Activated CD4-positive, CD25-positive, alpha-beta regulatory T cell treated with anti-CD3 and anti-CD28 coated beads, Interleukin-2, amount 50 U/mL, for 72 hours (primary cell): Measurements from ENCODE around the gene GPRC5B.

Experiments used
- DNase-seq: peaks from one replicate; pipeline ENCODE4 v3.0.0; 2021

Gene GPRC5B

GRCh38 chr16:19842426-19843157, 42.1 kb downstream of the GPRC5B start:
- DNase-seq: no peak

- no peak for DNase-seq
Observed at GRCh38 chr16:19841184-19841583, 43.5 kb downstream of the GPRC5B start.

GRCh38 chr16:19840524-19841110, 44.0 kb downstream of the GPRC5B start:
- no peak for DNase-seq

- no peak for DNase-seq
Observed at GRCh38 chr16:19837984-19838707, 46.5 kb downstream of the GPRC5B start.

GRCh38 chr16:19837331-19837980, 47.2 kb downstream of the GPRC5B start:
- no peak for DNase-seq

- no peak for DNase-seq
Observed at GRCh38 chr16:19835968-19836421, 48.7 kb downstream of the GPRC5B start.

- no peak for DNase-seq
Observed at GRCh38 chr16:19835196-19835595, 49.5 kb downstream of the GPRC5B start.

- no peak for DNase-seq
Observed at GRCh38 chr16:19833581-19833980, 51.1 kb downstream of the GPRC5B start.

GRCh38 chr16:19833176-19833575, 51.5 kb downstream of the GPRC5B start:
- no peak for DNase-seq

- DNase-seq: no peak
Observed at GRCh38 chr16:19831678-19832077, 53.0 kb downstream of the GPRC5B start.

- DNase-seq: no peak
Observed at GRCh38 chr16:19830902-19831560, 53.6 kb downstream of the GPRC5B start.

- DNase-seq: no peak
Observed at GRCh38 chr16:19829844-19830692, 54.6 kb downstream of the GPRC5B start.

- DNase-seq: no peak
Observed at GRCh38 chr16:19824216-19824615, 60.4 kb downstream of the GPRC5B start.

GRCh38 chr16:19823322-19823721, 61.3 kb downstream of the GPRC5B start:
- no peak for DNase-seq

GRCh38 chr16:19822533-19822932, 62.1 kb downstream of the GPRC5B start:
- no peak for DNase-seq

GRCh38 chr16:19817875-19818274, 66.8 kb downstream of the GPRC5B start:
- DNase-seq: no peak

GRCh38 chr16:19817122-19817521, 67.5 kb downstream of the GPRC5B start:
- no peak for DNase-seq

- DNase-seq: no peak
Observed at GRCh38 chr16:19815418-19815817, 69.2 kb downstream of the GPRC5B start.

GRCh38 chr16:19812986-19813385, 71.7 kb downstream of the GPRC5B start:
- no peak for DNase-seq

GRCh38 chr16:19810817-19811731, 73.6 kb downstream of the GPRC5B start:
- DNase-seq: no peak

- DNase-seq: no peak
Observed at GRCh38 chr16:19809693-19810092, 75.0 kb downstream of the GPRC5B start.
